ENCODE data around the gene ZFAND3.
"Not testable (repeated sequence)": the region's sequence is repeated elsewhere in the genome, so short reads cannot be mapped to it uniquely, and the experiment has no call there.

The ZFAND3 gene

GRCh38 chr6:37871616-37872372 is 52.3 kb downstream of the ZFAND3 start:
- Mint-ChIP-seq H3K4me3 (no peak overlapping the region), H3K4me1 (peaks cover 38% of the 10 kb centered on the region), H3K9me3 (peaks cover 4% of the 10 kb centered on the region)

GRCh38 chr6:37872373-37872745 is 52.8 kb downstream of the ZFAND3 start:
- H3K9me3 Mint-ChIP-seq, result peaks cover 4% of the 10 kb centered on the region
- no peaks in the 10 kb centered on the region for H3K27me3 Mint-ChIP-seq
- H3K27ac Mint-ChIP-seq, result no peak overlapping the region
- H3K4me1 Mint-ChIP-seq, result peaks cover 36% of the 10 kb centered on the region
- DNase-seq (ENCODE audit: low spot score in 2 of 2) (no peak), ATAC-seq (ENCODE audit: low read depth) (no peak)
- H3K4me3 Mint-ChIP-seq, result no peak overlapping the region
- H3K36me3 Mint-ChIP-seq, result peaks cover 16% of the 10 kb centered on the region

More at GRCh38 chr6:37871616-37872372, 52.3 kb downstream of the ZFAND3 start:
- Mint-ChIP-seq H3K27ac (no peak overlapping the region), H3K27me3 (no peaks in the 10 kb centered on the region), H3K36me3 (peaks cover 16% of the 10 kb centered on the region)
- DNase-seq (ENCODE audit: low spot score in 2 of 2), result no peak
- ATAC-seq (ENCODE audit: low read depth), result no peak

GRCh38 chr6:37874726-37875125 is 55.2 kb downstream of the ZFAND3 start:
- Mint-ChIP-seq H3K4me1 (peaks cover 48% of the 10 kb centered on the region), H3K27me3 (no peaks in the 10 kb centered on the region), H3K27ac (no peak overlapping the region), H3K36me3 (peaks cover 14% of the 10 kb centered on the region), H3K9me3 (peaks cover 4% of the 10 kb centered on the region), H3K4me3 (no peak overlapping the region)
- DNase-seq (ENCODE audit: low spot score in 2 of 2) (no peak), ATAC-seq (ENCODE audit: low read depth) (no peak)

GRCh38 chr6:37875561-37876309 is 56.2 kb downstream of the ZFAND3 start:
- peak overlapping the region; percentile 31 for H3K27ac Mint-ChIP-seq
- DNase-seq (ENCODE audit: low spot score in 2 of 2), result no peak
- H3K9me3 Mint-ChIP-seq, result peaks cover 4% of the 10 kb centered on the region
- ATAC-seq (ENCODE audit: low read depth), result no peak
- no peak overlapping the region for H3K4me3 Mint-ChIP-seq
- peaks cover 48% of the 10 kb centered on the region for H3K4me1 Mint-ChIP-seq
- H3K36me3 Mint-ChIP-seq, result peaks cover 13% of the 10 kb centered on the region
- no peaks in the 10 kb centered on the region for H3K27me3 Mint-ChIP-seq

- no peaks in the 10 kb centered on the region for H3K27me3 Mint-ChIP-seq
- H3K36me3 Mint-ChIP-seq, result peaks cover 8% of the 10 kb centered on the region
- H3K27ac Mint-ChIP-seq, result peak overlapping the region; percentile 35
- H3K9me3 Mint-ChIP-seq, result no peaks in the 10 kb centered on the region
- H3K4me3 Mint-ChIP-seq, result no peak overlapping the region
- DNase-seq (ENCODE audit: low spot score in 2 of 2), result no peak
- H3K4me1 Mint-ChIP-seq, result peaks cover 46% of the 10 kb centered on the region
- no peak for ATAC-seq (ENCODE audit: low read depth)
Observed at GRCh38 chr6:37876843-37877242, 57.3 kb downstream of the ZFAND3 start.

- Mint-ChIP-seq H3K27me3 (no peaks in the 10 kb centered on the region), H3K9me3 (no peaks in the 10 kb centered on the region), H3K4me3 (no peak overlapping the region), H3K27ac (peak overlapping the region; percentile 35), H3K36me3 (peaks cover 3% of the 10 kb centered on the region), H3K4me1 (peaks cover 47% of the 10 kb centered on the region)
- DNase-seq (ENCODE audit: low spot score in 2 of 2) (no peak), ATAC-seq (ENCODE audit: low read depth) (no peak)
Observed at GRCh38 chr6:37877373-37878149, 58.0 kb downstream of the ZFAND3 start.

- H3K36me3 Mint-ChIP-seq, result peaks cover 2% of the 10 kb centered on the region
- ATAC-seq (ENCODE audit: low read depth) (no peak), DNase-seq (ENCODE audit: low spot score in 2 of 2) (no peak)
- H3K4me3 Mint-ChIP-seq, result no peak overlapping the region
- H3K9me3 Mint-ChIP-seq, result no peaks in the 10 kb centered on the region
- H3K4me1 Mint-ChIP-seq, result peaks cover 46% of the 10 kb centered on the region
- H3K27me3 Mint-ChIP-seq, result no peaks in the 10 kb centered on the region
- peak overlapping the region; percentile 35 for H3K27ac Mint-ChIP-seq
Observed at GRCh38 chr6:37878150-37878710, 58.7 kb downstream of the ZFAND3 start.

- ATAC-seq (ENCODE audit: low read depth); H3K36me3 Mint-ChIP-seq; H3K9me3 Mint-ChIP-seq; H3K27me3 Mint-ChIP-seq; H3K4me3 Mint-ChIP-seq; DNase-seq (ENCODE audit: low spot score in 2 of 2); H3K27ac Mint-ChIP-seq: not testable (repeated sequence)
- H3K4me1 Mint-ChIP-seq, result peaks cover 42% of the 10 kb centered on the region
Observed at GRCh38 chr6:37880602-37881001, 61.1 kb downstream of the ZFAND3 start.

GRCh38 chr6:37882292-37882691 is 62.8 kb downstream of the ZFAND3 start:
- no peaks in the 10 kb centered on the region for H3K9me3 Mint-ChIP-seq
- no peak overlapping the region for H3K27ac Mint-ChIP-seq
- DNase-seq (ENCODE audit: low spot score in 2 of 2) (no peak), ATAC-seq (ENCODE audit: low read depth) (no peak)
- no peaks in the 10 kb centered on the region for H3K27me3 Mint-ChIP-seq
- H3K4me3 Mint-ChIP-seq, result no peak overlapping the region
- H3K36me3 Mint-ChIP-seq, result no peaks in the 10 kb centered on the region
- H3K4me1 Mint-ChIP-seq, result peaks cover 37% of the 10 kb centered on the region

GRCh38 chr6:37882724-37883413 is 63.3 kb downstream of the ZFAND3 start:
- no peaks in the 10 kb centered on the region for H3K27me3 Mint-ChIP-seq
- no peaks in the 10 kb centered on the region for H3K9me3 Mint-ChIP-seq
- no peak overlapping the region for H3K4me3 Mint-ChIP-seq
- no peak for DNase-seq (ENCODE audit: low spot score in 2 of 2)
- H3K36me3 Mint-ChIP-seq, result no peaks in the 10 kb centered on the region
- ATAC-seq (ENCODE audit: low read depth), result no peak
- H3K27ac Mint-ChIP-seq, result no peak overlapping the region
- H3K4me1 Mint-ChIP-seq, result peaks cover 31% of the 10 kb centered on the region

- Mint-ChIP-seq H3K27me3 (no peaks in the 10 kb centered on the region), H3K27ac (no peak overlapping the region), H3K4me3 (no peak overlapping the region), H3K36me3 (no peaks in the 10 kb centered on the region), H3K9me3 (no peaks in the 10 kb centered on the region), H3K4me1 (peaks cover 18% of the 10 kb centered on the region)
- no peak for ATAC-seq (ENCODE audit: low read depth)
- DNase-seq (ENCODE audit: low spot score in 2 of 2), result no peak
Observed at GRCh38 chr6:37884548-37884947, 65.0 kb downstream of the ZFAND3 start.

- ATAC-seq (ENCODE audit: low read depth) (no peak), DNase-seq (ENCODE audit: low spot score in 2 of 2) (no peak)
- H3K9me3 Mint-ChIP-seq, result no peaks in the 10 kb centered on the region
- no peaks in the 10 kb centered on the region for H3K36me3 Mint-ChIP-seq
- peaks cover 30% of the 10 kb centered on the region for H3K4me1 Mint-ChIP-seq
- H3K27ac Mint-ChIP-seq, result no peak overlapping the region
- no peaks in the 10 kb centered on the region for H3K27me3 Mint-ChIP-seq
- H3K4me3 Mint-ChIP-seq, result no peak overlapping the region
Observed at GRCh38 chr6:37889051-37889450, 69.5 kb downstream of the ZFAND3 start.

- Mint-ChIP-seq H3K4me1 (peaks cover 32% of the 10 kb centered on the region), H3K36me3 (peaks cover 2% of the 10 kb centered on the region), H3K27ac (no peak overlapping the region), H3K9me3 (no peaks in the 10 kb centered on the region), H3K27me3 (no peaks in the 10 kb centered on the region), H3K4me3 (no peak overlapping the region)
- DNase-seq (ENCODE audit: low spot score in 2 of 2) (no peak), ATAC-seq (ENCODE audit: low read depth) (no peak)
Observed at GRCh38 chr6:37889486-37889885, 70.0 kb downstream of the ZFAND3 start.

Measured in memory B cell (primary cell).